ENCODE data around the gene TREH.

Gene TREH

DNA sequence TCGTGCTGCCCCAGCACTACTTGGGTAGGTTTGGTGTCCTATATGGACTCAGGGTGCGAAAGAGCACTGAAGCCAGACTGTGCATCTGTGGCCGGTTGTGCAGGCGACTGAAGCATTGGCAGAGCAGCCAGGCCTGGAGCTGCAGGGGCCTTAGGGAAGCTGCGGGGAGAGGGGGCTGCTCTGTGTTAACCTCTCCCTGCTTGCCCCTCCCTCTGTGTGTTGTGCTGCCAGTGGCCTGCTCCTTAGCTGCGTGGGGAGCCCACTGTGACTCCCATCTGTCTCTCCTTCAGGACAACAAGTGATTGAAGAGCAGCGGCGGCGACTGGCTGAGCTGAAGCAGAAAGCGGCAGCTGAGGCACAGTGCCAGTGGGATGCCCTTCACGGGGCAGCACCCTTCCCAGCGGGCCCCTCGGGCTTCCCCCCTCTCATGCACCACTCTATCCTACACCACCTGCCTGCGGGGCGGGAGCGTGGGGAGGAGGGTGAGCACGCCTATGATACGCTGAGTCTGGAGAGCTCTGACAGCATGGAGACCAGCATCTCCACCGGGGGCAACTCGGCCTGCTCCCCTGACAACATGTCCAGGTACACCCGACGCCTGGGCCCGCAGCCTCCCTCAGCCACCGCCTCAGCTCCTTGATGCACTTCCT is 34.3 kb downstream of the TREH start:
- no peak for DNase-seq

DNA sequence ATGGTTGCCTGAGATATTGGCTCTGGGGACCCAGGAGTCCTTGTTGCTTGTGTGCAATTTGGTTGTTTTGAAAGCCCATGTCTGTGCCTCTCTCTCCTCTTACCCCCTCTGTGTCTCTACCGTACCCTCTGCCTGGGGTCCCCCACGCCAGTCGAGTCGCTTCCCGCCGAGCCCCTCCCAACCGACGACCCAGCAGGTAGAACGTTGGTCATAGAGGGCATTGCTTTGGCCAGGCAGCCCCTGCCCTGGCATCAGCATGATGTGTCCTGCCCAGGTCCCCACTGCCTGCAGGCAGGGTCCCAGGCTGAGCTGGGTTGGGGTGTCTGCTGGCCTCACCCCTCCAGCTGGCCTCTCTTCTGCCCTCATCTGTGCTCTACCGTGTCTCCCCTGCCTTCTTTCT is 35.0 kb downstream of the TREH start:
- DNase-seq = no peak

DNA sequence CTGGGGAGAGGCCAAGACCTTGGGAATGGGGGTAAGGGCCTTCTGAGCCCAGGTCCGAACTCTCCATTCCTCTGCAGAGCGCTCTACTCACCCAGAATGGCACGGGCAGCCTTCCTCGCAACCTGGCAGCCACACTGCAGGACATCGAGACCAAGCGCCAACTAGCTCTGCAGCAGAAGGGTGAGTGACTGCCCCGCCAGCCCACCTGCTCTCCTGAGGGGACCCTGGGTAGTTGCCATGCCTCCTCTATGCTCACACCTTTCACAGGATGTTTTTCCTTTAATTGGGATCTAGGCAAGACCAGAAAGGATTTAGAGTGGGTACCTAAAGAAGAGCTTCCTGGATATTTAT is 35.5 kb downstream of the TREH start:
- DNase-seq = no peak

DNA sequence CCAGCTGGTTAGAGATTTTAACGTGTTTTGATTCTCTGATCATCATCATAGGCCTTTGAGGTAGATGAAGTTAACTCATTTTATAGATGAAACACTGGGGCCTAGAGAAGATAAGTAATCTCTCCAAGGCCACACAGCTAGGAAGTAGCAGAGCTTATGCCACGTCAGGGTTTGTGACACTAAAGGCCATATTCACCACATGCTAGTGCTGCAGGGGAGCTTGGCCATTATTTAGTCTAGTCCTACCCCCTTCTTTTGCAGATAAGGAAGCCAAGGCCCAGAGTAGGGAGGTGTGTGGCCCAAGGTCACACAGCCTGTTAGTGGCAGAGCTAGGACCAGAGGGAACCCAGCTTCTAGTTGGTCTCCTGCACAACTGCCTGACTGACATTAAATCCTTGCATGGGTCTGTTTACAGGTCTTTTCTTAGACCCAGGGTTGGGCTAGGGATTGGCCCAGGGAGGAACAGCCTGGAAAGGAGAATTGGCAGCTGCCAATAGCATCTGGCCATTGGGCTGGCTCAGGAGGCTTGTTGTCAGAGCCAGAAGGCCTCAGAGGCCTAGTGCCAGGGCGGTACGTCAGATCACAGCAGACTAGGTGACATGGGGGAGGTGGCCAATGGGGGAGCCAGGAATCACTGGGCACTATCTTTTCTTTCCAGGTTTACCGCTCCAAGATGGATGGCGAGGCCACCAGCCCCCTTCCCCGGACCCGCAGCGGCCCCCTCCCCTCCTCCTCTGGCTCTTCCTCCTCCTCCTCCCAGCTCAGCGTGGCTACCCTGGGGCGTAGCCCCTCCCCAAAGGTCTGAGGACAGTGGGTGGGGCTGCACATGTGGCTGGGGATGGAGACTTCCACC is 36.1 kb downstream of the TREH start:
- no peak for DNase-seq

DNA sequence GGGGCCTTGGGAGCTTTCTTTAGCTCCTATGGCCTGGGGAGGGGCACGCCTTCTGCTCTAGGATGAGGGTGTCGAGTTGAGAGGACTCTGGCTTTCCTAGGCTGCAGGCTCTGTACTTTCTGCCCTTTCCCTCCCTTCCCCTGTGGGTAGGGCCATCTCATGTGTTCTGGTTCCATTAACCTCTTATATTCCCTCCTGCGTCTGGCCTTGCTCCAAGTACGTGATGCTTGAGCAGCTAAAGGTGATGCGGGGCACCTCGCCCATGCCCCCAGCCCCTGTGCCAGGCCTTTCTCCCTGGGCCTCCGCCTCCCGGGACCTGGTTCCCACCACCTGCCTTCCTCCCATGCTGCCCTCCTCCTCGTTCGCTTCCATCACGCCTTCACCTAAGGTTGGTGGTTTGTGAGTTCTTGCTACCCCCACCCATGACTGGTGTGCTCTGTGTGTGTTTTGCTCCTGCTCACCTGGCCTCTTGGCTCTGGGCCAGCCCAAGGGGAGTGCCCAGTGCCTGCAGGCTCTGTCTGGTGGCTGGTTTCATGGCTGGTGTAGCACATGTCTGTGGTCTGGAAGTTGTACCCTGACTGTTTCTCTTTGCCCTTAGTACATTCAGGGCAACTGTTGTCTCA is 37.9 kb downstream of the TREH start:
- DNase-seq = no peak

DNA sequence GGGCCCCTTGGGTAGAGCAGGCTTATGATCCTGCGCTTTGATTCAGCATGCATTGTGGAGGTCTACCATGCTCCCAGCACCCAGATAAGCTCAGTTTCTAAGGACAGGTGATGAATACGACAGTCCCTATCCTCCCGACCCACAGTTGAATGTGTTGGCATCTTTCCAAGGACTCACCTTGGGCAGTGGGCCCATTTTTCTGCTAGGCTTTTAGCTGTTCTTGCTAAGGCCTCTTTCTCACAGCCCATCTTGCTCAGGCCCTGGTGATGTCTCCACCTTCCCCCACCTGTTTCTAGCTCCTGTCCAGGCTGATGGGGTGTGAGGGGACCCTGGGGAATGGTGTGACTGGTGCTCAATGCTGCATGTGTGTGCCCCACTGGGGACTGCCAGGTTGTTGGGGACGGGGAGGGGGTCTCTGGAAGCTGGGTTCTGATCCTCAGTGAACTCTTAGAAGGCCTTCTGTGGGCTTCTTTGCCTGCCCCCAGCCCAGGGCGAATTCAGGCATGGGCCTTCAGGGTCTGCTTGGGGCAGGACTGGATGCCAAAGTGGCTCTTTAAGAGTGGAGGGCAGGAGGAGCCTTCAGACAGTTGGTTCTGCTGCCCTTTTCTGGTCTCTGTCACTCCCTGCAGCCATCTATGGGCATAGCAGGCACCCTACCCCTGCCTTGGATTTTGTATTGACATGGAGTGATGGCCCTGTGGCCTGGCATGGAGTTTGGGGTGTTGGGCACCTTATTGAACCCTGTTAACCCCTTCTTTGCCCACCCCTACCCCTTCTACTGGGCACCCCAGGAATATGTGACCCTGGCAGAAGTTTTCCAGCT is 38.9 kb downstream of the TREH start:
- DNase-seq = no peak

DNA sequence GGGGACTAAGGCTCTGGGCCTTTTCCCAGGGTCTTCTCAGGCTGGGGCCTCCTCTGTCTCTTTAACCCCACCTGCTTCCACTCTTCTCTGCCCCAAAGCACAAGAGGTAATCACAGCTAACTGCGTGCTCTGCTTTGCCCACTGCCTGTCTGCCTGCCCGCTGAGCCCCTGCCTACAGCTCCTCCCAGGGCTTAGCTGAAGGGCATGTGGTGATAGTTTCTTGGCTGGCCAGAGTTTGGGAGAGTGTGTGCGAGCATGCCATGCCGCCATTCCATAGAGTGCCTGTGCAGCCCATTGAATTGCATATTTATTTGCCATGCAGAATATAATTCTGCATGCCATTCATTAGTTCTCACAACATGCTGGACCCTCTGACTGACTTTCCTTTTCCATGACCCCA is 39.6 kb downstream of the TREH start:
- DNase-seq = no peak

DNA sequence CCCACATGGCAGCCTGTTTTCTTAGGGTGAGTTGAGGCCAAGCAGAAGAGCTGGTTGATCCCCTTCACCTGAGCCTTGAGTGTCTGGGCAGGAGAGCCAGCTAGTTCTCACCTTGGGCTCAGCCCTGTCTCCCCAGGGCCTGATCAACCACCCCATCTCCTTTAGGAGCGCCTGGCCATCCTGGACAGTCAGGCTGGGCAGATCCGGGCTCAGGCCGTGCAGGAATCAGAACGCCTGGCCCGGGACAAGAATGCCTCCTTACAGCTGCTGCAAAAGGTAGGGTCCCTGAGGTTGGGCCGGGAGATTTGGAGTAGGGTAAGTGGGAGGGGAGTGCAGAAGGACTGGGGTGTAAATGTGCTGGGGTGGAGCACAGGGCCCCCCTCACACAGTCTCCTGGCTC is 40.7 kb downstream of the TREH start:
- no peak for DNase-seq

DNA sequence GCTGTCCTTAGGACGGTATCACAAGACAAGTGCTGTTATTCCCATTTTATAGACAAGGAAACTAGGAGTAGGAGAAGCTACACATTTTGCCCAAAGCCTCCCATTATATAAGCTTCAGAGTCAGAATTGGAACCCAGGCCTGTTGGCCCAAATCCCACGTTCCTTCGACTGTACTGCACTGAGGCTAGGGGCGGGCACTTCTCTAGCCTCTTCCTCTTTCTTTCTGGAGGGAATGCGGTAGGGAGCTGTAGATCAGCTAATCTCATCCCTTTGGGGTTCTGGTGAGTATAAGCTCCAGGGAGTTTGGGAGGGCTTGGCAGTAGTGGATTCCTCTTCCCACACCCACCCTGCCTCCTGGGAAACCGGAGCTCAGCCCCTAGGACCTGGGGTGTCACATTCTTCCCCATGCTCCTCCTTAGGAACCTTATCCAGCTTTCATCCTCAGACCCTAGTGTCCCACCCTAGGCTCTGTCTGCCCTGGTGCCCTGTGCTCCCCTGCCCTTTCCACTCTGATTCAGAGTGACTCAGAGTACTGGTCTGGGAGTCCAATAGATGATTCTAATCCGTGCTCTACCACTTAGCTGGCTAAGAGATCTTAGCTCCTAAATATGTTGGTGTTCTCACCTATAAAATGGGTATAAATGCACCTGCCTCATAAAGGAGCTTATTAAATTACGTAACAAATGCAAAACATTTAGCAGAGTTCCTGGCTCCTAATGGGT is 42.7 kb downstream of the TREH start:
- no peak for DNase-seq

DNA sequence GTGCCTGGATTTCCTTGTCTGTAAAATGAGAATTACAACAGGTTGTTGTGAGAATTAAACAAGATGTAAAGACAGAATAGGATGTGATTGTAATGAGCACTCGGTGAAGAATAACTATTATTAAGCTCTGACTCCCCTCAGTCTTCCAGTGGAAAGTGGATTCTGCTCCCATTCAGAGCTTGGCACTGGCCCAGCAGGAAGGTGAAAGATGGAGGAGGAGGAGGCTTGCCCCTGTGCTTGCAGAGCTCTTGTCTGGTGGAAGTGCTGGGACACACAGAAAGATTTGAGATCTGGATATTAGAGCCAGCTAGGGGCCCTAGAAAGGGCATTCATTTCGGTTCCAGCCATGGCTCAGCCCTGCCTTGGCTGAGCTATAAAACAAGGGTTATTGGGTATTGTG is 43.8 kb downstream of the TREH start:
- no peak for DNase-seq

DNA sequence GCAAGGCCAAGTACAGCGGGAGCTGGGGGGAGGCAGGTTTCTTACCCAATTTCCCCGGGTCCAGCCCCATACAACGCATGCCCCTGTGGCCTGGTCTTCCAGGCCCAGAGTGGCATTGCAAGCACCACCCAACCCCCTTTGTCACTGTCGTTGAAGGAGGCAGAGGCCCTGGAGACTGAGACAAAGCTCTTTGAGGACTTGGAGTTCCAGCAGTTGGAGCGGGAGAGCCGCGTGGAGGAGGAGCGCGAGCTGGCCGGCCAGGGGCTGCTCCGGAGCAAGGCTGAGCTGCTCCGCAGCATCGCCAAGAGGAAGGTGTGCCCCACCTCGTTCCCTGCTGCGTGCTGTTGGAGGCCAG is 44.2 kb downstream of the TREH start:
- DNase-seq = no peak

DNA sequence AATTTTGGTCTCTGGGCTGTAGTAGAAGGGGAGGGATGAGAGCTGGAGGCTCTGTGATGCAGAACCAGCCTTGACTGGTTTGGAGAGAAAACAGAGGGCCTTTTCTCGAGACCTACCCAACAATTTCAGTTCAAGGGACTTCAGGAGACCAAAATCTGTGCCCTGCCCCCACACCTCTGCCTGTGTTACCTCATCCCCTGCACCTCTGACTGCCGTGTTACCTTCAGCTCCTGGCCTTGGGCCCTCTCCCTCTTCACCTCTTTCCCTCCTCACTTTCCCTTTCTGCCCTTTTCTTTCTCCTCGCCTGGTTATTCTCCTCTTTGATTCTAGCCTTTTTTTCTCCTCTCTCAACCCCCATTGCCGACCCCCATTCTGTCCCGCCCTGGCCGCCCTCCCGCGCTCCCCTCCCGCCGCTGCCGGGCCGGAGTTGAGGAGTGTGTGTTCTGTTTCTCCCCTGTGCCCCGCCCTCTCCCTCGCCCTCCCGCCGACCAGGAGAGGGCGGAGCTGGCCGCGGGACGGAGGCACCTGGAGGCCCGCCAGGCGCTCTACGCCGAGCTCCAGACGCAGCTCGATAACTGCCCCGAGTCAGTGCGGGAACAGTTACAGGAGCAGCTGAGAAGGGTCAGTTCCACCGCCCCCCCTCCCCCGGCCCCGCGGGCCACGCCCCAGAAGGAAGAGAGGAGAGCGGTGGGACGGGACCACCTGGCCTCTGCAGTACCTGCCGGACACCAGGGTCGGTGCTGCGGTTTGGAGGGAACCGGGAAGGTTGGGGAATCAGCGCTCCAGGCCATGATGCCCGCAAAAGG is 44.8 kb downstream of the TREH start:
- no peak for DNase-seq

DNA sequence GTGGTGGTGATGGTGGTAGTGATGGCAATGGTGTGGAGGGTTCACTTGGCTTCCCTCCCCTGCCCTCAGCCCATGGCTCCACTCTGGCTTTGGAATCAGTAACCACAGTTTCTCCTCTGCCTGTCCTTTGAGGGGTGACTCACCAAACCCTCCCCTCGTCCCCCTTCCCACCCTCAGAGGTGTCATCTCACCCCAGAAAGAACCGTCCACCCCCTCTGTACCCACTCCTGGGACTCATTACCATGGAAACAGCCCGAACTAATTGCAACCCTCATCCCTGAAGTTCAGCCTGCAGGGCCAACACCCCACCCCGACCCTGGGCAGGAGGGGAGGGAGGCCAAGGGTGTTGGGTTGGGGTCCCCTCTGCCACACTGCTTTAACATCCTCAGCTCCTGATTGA is 45.5 kb downstream of the TREH start:
- DNase-seq = no peak

DNA sequence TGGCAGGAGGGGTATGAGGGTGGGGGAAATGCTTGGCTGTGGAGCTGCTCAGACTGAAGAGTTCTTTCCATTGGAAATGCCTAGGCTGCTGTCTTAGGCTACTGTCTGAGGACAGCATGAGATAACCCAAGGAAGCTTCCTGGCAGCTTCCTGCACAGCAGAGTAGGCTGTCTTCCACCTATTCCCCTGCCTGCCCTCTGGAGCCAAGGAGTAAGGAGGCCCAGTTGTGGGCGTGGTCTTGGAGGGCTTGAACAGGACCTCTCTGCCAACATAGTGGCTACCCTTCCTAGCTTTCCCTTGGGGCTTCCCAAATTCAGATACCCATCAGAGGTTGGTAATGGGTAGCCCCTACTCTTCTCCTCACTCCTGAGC is 46.1 kb downstream of the TREH start:
- DNase-seq = no peak

DNA sequence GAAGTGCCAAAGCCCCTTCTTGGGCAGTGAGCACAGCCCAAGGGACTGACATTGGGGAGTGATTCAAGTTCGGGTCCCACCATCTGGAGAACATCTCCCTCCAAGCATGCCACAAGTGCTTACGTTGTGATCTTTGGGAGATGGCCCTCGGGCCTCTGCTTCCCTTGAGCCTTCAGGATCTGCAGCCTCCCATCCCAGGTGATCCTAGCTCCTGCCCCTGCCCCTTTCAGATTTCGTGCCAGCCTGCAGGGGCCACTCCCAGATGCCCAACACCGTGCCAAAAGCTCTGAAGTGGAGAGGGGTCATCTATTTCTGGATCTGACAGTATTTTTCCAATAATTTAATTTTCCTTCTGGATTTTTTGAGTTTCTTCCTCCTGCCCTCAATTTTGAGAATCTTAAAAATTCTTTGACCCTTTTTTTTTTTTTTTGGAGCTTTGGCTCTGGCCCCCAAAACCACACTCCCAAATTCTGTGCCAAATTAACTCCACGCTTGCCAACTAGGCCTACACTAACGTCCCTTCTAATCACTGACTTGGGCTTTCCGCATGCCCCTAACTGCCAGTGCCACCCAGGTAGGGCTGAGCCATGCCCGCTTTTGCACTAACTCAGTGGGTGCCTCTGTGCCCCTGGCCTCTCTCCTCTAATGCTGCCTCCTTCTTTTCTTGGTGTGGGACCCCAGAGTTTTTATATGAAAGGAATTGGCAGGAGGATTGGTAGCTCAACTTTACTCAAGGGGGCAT is 46.7 kb downstream of the TREH start:
- DNase-seq = no peak

DNA sequence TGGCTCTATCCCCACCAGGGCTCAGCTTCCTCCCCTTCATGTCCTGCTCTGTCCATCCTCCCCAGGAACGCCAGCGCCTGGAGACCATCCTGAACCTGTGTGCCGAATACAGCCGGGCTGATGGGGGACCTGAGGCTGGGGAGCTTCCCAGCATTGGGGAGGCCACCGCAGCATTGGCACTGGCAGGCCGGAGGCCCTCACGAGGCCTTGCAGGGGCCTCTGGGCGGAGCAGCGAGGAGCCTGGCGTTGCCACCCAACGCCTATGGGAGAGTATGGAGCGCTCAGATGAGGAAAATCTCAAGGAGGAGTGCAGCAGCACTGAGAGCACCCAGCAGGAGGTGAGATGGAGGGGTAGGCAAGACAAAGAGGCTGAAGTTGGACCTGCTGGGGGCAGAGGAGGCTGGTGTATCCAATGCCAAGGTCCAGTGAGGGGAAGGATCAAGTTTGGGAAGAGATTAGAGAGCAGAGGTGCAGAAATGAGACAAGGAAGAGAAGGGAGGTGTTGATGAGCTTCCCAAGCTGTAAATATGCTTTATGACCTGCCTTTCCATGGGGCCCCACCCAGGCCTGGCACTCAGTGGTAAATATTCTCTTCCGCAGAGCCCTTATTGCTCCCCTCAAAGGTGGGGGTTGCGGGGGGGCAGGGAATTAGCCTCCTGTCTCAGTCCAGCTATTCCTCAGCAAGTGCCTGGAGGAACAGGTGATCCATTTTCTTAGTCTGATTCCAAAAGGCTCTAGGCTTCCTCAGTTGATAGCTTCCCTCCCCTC is 48.1 kb downstream of the TREH start:
- no peak for DNase-seq

DNA sequence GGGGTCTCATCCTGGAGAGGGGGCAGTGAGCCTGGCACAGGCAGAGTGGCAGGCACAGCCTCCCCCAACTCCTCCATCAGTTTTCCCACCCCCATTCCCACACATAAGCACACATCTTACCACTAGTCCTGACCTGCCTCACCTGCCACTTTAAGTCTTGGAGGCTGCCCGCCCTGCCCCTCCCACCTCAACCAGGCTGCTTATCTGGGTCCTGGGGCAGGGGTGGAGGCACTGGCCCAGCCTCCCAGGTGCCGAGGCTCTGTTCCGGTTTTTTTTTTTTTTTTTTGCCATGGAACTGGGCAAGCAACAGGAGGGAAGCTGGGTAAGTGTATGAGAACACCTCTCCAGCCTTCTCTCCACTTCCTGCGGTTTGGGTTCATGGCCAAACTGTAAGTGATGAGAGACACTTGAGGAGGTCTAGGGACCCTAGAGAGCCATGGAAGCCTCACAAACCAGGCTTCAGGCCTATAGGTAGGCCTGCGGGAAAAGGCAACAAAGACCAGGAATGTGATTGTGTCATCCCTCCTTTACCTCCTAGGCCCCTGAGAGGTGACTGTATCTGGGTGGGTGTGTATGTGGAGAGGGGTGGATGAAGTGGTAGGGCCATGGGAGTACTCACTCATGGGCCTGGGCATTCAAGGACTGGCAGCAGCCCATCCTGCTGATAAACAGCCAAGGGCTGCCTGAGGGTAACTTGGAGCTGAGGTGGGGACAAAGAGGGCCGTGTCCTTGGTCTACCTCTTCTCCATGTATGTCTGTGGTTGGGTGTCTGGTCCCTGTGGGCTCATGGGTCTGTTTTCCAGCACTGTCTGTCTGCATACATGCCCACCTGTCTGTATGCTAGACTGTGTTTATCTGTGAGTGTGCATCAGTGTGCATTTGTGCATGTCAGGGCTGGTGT is 49.4 kb downstream of the TREH start:
- DNase-seq = no peak

DNA sequence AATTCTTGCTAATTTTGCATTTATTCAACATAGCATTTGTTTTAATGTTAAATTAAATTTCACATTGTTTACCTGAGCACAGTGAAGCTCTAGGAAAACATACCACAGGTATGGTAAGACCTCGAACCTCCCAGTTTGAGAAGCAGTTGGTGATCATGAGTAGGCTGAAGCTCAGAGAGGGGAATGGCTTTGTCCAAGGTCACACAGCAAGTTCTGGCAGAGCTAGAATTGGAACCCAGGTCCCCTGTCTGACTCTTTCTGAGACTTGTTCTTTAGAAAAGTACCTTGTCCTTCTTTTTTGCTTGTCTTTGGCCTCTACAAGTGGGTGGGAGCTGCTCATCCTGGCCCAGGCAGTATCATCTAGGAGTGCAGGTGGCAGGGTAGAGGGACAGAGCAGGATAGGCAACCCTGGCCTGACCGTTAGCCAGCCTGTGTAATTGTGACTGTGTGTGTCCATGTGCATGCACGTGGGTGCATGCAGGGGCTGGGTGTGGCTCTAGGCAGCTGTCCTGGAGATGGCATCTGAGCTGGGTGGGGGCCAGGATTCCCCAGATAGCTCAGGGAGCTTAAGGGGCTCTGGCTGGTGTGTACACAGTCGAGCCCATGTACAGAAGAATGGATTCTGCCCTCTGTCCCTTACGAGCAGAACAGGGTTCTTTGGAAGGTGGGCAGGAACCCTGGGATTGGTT is 50.4 kb downstream of the TREH start:
- no peak for DNase-seq

DNA sequence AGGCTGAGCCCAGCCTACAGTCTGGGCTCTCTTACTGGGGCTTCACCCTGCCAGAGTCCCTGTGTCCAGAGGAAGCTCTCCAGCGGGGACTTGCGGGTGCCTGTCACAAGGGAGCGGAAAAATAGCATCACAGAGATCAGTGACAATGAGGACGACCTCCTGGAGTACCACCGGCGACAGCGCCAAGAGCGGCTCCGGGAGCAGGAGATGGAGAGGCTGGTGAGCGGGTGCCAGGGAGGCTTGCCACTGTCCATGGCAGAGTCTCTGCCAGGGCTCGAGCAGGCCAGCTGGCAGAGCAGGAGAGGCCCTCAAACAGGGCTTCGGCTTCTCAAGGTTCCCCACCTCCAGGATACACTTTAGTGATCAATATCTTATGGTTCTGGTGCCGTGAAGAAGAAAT is 51.0 kb downstream of the TREH start:
- DNase-seq = no peak

Measured in stimulated activated CD4-positive, alpha-beta T cell treated with anti-CD3 and anti-CD28 coated beads, Interleukin-4, amount 100 ng/mL, for 24 hours (primary cell).